GM21737 (cell line): ENCODE measurements around the gene SH3BP5.

Source experiments
- ATAC-seq: cut with Tn5 transposase; IDR thresholded peaks from one replicate; pipeline ENCODE4 v1.9.1; 2021; ENCODE audit warnings: mild to moderate bottlenecking, moderate library complexity; ENCODE audit not compliant: unreplicated experiment

Gene SH3BP5

DNA sequence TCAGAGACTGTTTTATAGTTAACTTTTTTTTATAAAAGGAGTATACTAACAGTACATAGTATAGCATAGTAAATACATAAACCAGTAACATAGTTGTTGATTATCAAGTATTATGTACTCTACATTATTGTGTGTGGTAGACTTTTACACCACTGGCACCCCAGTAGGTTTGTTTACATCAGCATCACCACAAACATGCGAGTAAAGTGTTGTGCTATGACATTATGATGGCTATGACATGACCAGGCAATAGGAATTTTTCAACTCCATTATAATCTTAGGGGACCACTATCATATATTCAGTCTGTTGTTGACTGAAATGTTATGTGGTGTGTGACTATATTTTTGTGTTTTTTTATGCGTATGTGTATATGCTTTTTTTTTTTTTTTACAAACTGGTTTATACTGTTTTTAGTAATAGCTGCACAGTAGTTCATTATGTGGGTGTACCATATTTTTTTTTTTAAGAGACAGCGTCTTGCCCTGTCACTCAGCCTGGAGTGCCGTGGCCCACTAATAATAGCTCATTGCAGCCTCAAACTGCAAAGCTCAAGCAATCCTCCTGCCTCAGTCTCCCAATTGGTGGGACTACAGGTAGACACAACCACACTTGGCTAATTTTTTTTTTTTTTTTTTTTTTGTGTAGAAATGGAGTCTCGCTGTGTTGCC is 124.4 kb downstream of the SH3BP5 start:
- ATAC-seq, result no peak

DNA sequence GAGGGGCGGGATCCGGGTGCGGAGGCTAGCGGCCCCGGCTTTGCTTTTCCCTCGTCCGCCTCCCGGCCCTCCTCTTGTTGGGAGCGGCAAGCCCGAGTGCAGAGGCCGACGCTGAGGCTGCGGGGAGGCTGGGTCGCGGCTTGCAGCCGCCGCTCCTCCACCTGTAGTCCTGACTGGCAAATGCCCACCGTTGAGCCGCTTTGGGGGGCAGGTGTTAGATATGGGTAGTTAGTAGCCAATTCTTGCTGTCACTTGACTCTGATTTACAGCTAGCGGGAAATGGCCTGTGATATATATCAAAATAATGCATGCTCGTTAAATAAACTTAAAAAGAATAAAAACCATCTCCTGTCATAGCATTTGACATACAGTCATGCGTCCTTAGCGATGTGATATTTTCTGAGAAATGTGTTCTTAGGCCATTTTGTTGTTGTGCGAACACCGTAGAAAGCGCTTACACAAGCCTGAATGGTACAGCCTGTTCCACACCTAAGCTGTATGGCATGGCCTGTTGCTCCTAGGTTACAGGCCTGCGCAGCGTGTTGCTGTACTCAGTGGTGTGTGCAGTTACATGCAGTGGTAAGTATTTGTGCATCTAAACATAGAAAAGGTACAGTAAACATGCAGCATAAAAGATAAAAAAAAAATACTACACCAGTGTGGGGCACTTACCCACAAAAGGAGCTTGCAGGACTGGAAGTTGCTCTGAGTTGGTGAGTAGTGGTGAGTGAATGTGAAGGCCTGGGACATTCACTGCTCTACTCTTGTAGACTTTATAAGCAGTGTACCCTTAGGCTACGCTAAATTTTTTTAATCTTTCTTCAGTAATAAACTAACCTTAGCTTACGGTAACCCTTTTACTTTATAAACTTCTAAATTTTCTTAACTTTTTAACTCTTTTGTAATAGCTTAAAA is 125.5 kb downstream of the SH3BP5 start:
- no peak for ATAC-seq

- peak; percentile 89 for ATAC-seq
Observed at GRCh38 chr3:15205934-15206661, 126.3 kb downstream of the SH3BP5 start, which contains the start of gene CAPN7. CAPN7 (plus strand) TSS chr3:15206246; CDS start chr3:15206496, 250 bp downstream.

DNA sequence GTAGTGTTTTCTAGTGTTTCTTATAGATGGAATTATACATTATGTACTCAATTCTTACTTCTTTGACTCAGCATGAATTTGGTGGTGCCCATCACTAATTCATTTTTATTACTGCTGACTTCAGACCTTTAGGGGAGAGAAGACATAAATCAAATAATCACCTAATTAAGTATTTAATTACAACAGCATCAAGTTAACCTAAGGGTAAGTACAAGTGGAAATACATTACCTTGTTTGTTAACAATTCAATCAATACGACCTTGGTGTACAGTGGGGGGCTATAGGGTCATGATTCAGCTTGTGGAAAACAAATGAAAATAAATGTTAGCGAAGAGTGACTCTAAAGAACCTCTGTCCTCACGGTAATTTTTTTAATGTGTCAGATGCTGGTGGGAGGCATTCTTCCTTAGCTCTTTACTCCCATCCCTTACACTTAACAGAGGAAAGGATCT is 126.9 kb downstream of the SH3BP5 start:
- no peak for ATAC-seq
